ENCODE measurements around the gene TENM4. TPM values are rescaled to one million over a fixed set of nuclear protein-coding genes. Genes with fewer than 3 reads are reported as not detected.

Gene TENM4
- total RNA-seq, 2 experiments from 2014 or later: not detected

GRCh38 chr11:79421820-79422219 lies 19.0 kb downstream of the TENM4 start:
- DNase-seq (no peak), ATAC-seq (no peak)
- intact Hi-C loops (cut with micrococcal nuclease): no loop called here
- Mint-ChIP-seq H3K4me3 (no peak overlapping the region), H3K27ac (no peak overlapping the region), H3K9me3 (peaks cover under 1% of the 10 kb centered on the region), H3K36me3 (ENCODE audit: low read depth) (no peaks in the 10 kb centered on the region), H3K4me1 (ENCODE audit: low read depth) (no peaks in the 10 kb centered on the region), H3K27me3 (no peaks in the 10 kb centered on the region)
- POLR2A ChIA-PET: interaction anchor here (0.6 kb wide), 1 partner anchor 1232 kb away, joined by 6 read pairs; no protein-coding TSS in a partner anchor
- CTCF ChIA-PET: no interaction called here
- TF ChIP-seq CTCF (IDR thresholded peaks at IDR 0.05): no peak

GRCh38 chr11:79419120-79419519 lies 21.7 kb downstream of the TENM4 start:
- intact Hi-C loops (cut with micrococcal nuclease): no loop called here
- ATAC-seq (no peak), DNase-seq (no peak)
- CTCF ChIA-PET: no interaction called here
- no peak for TF ChIP-seq CTCF (IDR thresholded peaks at IDR 0.05)
- no peak overlapping the region for H3K4me3 Mint-ChIP-seq
- no peaks in the 10 kb centered on the region for H3K36me3 Mint-ChIP-seq (ENCODE audit: low read depth)
- peaks cover 7% of the 10 kb centered on the region for H3K9me3 Mint-ChIP-seq
- H3K27ac Mint-ChIP-seq: no peak overlapping the region
- H3K27me3 Mint-ChIP-seq: no peaks in the 10 kb centered on the region
- POLR2A ChIA-PET: no interaction called here
- H3K4me1 Mint-ChIP-seq (ENCODE audit: low read depth): no peaks in the 10 kb centered on the region

- DNase-seq: no peak
- TF ChIP-seq CTCF (IDR thresholded peaks at IDR 0.05): no peak
- POLR2A ChIA-PET: no interaction called here
- Mint-ChIP-seq H3K4me1 (ENCODE audit: low read depth) (no peaks in the 10 kb centered on the region), H3K27me3 (no peaks in the 10 kb centered on the region), H3K36me3 (ENCODE audit: low read depth) (no peaks in the 10 kb centered on the region), H3K27ac (no peak overlapping the region), H3K4me3 (no peak overlapping the region), H3K9me3 (peaks cover 7% of the 10 kb centered on the region)
- intact Hi-C loops (cut with micrococcal nuclease): no loop called here
- no peak for ATAC-seq
- CTCF ChIA-PET: no interaction called here
Observed at GRCh38 chr11:79418241-79418640, 22.6 kb downstream of the TENM4 start.

GRCh38 chr11:79417069-79417920 lies 23.5 kb downstream of the TENM4 start:
- intact Hi-C loops (cut with micrococcal nuclease): no loop called here
- peaks cover 7% of the 10 kb centered on the region for H3K9me3 Mint-ChIP-seq
- no peak overlapping the region for H3K4me3 Mint-ChIP-seq
- POLR2A ChIA-PET: no interaction called here
- ATAC-seq: no peak
- no peaks in the 10 kb centered on the region for H3K36me3 Mint-ChIP-seq (ENCODE audit: low read depth)
- H3K27ac Mint-ChIP-seq: no peak overlapping the region
- no peak for TF ChIP-seq CTCF (IDR thresholded peaks at IDR 0.05)
- no peaks in the 10 kb centered on the region for H3K4me1 Mint-ChIP-seq (ENCODE audit: low read depth)
- CTCF ChIA-PET: no interaction called here
- no peaks in the 10 kb centered on the region for H3K27me3 Mint-ChIP-seq
- DNase-seq: no peak

GRCh38 chr11:79415912-79416311 lies 24.9 kb downstream of the TENM4 start:
- intact Hi-C loops (cut with micrococcal nuclease): no loop called here
- CTCF ChIA-PET: no interaction called here
- Mint-ChIP-seq H3K4me1 (ENCODE audit: low read depth) (no peaks in the 10 kb centered on the region), H3K36me3 (ENCODE audit: low read depth) (no peaks in the 10 kb centered on the region), H3K27ac (no peak overlapping the region), H3K4me3 (no peak overlapping the region), H3K27me3 (no peaks in the 10 kb centered on the region), H3K9me3 (peaks cover 7% of the 10 kb centered on the region)
- ATAC-seq (no peak), DNase-seq (no peak)
- no peak for TF ChIP-seq CTCF (IDR thresholded peaks at IDR 0.05)
- POLR2A ChIA-PET: no interaction called here

All from activated CD8-positive, alpha-beta T cell treated with anti-CD3 and anti-CD28 coated beads for 36 hours (primary cell).